CD4-positive, alpha-beta T cell treated with Interleukin-12 subunit alpha and Interleukin-12 subunit beta, for 1 hour (primary cell): ENCODE measurements around the gene SRGAP1.

Experiments
- DNase-seq: peaks from one replicate; pipeline ENCODE4 v3.0.0-alpha.2; 2020

The SRGAP1 gene

GRCh38 chr12:63844391-63845341, at the start of gene SRGAP1:
TSS of gene SRGAP1 (plus strand) at chr12:63844700. CDS start at chr12:63844817, 117 bp downstream.
- peak; percentile 7 for DNase-seq

GRCh38 chr12:63795032-63795687, 49.3 kb upstream of the SRGAP1 start:
- no peak for DNase-seq

- DNase-seq: no peak
Measured at GRCh38 chr12:63795944-63796343, 48.6 kb upstream of the SRGAP1 start.

GRCh38 chr12:63802012-63802608, 42.4 kb upstream of the SRGAP1 start:
- peak; percentile 41 for DNase-seq

- DNase-seq: no peak
Measured at GRCh38 chr12:63804746-63805145, 39.8 kb upstream of the SRGAP1 start.

GRCh38 chr12:63805704-63806672, 38.5 kb upstream of the SRGAP1 start:
- no peak for DNase-seq

- DNase-seq: no peak
Measured at GRCh38 chr12:63808631-63809030, 35.9 kb upstream of the SRGAP1 start.

- no peak for DNase-seq
Measured at GRCh38 chr12:63809566-63809965, 34.9 kb upstream of the SRGAP1 start.

GRCh38 chr12:63811334-63811733, 33.2 kb upstream of the SRGAP1 start:
- DNase-seq: no peak

- no peak for DNase-seq
Measured at GRCh38 chr12:63811755-63812154, 32.7 kb upstream of the SRGAP1 start.

GRCh38 chr12:63814146-63814772, 30.2 kb upstream of the SRGAP1 start:
- no peak for DNase-seq

- DNase-seq: no peak
Measured at GRCh38 chr12:63815482-63815852, 29.0 kb upstream of the SRGAP1 start.

GRCh38 chr12:63816031-63816430, 28.5 kb upstream of the SRGAP1 start:
- DNase-seq: no peak

GRCh38 chr12:63820427-63820826, 24.1 kb upstream of the SRGAP1 start:
- no peak for DNase-seq

- peak; percentile 9 for DNase-seq
Measured at GRCh38 chr12:63821781-63822251, 22.7 kb upstream of the SRGAP1 start.

- no peak for DNase-seq
Measured at GRCh38 chr12:63822352-63822751, 22.1 kb upstream of the SRGAP1 start.

GRCh38 chr12:63823040-63823439, 21.5 kb upstream of the SRGAP1 start:
- DNase-seq: no peak

- peak; percentile 22 for DNase-seq
Measured at GRCh38 chr12:63826006-63826585, 18.4 kb upstream of the SRGAP1 start.

GRCh38 chr12:63828867-63829266, 15.6 kb upstream of the SRGAP1 start:
- no peak for DNase-seq

GRCh38 chr12:63836046-63836445, 8.5 kb upstream of the SRGAP1 start:
- DNase-seq: no peak

- DNase-seq: no peak
Measured at GRCh38 chr12:63836936-63837335, 7.6 kb upstream of the SRGAP1 start.
